EH (cell line): ENCODE measurements around the gene LYPD6.
A peak's percentile ranks its signal among the peaks of the same experiment; 100 is the strongest.

ENCODE experiments used
- DNase-seq: peaks from one replicate; pipeline ENCODE4 v3.0.0-alpha.2; 2015; ENCODE audit warnings: low read depth

LYPD6 gene

DNA sequence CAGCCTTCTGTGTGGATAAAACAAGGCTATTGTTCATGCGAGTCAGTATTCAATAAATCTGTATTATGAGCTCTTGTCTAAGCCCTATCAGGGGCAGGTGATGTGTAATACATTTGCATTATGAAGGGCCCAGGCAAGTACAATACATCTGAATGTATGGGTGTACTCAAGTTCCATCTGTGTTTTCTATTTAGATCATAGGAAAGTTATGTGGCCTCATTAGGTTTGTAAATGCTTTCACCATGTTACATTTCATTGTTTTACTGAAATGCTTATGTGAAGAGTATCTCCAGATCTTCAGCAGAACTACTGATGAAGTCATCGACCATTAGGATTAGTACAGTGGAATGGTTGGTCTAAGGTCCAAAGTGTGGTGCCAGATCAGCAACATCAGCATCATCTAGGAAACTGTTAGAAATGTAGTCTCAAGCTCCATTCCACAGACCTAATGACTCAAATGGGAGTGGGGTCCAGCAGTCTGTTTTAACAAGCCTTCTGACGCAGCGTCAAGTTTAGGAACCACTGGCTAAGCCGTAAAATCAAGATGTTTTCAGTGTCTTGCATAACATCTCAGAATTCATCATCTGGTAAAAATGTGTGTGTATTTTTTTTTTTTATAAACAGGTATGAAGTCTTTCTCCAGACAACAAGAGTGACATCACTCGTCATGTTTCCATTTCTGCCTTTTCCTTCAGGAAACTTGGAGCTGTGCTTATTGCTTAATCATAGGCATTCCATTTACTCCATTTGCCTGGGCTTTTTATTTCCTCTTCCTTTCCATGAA, 80.5 kb downstream of the LYPD6 start:
- DNase-seq: peak; percentile 97

DNA sequence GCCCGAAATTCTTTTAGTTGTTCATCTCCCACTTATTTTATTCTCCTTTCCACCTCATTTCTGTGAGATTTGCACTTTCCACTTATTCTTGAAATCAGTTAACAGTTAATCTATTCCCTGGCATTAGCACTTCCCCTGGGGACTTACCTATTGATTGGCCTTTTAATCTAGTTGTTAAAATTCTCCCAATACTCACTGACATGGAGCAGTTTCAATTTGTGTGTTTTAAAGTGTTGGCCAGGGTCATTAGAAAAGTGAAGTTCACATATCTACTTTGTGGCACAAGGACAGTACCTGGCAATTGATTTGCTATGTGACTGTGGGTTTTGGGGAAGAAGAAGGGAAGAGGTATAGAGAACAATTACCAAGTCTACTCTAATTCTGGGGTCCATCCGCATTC, 83.1 kb downstream of the LYPD6 start:
- DNase-seq: no peak

DNA sequence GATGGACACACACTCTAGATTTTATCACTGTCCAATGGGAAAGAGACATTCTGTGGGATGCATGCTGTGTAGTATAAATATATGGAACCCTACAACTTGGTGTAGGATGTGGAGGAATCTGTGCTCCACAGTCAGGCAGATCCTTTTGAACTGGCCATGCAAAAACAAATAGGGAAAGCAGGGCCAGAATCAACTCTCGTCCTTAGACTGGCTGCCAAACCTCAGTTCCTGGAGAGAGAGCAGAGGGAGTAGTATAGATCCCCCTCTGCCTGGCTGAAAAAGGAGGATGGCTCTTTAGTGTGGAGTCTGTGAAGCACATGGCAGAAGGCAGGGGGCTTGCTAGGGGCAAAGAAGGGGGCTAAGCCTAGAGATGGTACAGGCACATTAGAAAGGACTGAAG, 84.7 kb downstream of the LYPD6 start:
- no peak for DNase-seq

DNA sequence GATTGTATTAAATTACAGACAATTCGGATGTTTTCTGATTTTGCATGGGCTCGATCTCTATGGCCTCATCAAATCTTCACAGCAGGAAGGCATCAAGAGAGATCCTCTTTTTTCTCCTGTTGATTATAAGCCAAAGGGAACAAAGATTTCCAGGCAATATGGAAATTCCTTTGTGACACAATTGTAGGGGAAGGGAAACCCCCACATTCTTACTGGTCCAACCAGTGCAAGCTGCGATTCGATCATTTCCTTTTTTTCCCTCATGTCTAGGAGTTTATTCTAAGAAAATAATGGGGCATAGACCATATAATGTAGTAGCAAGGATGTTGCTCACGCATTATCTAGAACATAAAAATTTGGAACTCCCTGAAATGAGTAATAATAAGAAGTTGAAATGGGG, 87.7 kb downstream of the LYPD6 start:
- no peak for DNase-seq

DNA sequence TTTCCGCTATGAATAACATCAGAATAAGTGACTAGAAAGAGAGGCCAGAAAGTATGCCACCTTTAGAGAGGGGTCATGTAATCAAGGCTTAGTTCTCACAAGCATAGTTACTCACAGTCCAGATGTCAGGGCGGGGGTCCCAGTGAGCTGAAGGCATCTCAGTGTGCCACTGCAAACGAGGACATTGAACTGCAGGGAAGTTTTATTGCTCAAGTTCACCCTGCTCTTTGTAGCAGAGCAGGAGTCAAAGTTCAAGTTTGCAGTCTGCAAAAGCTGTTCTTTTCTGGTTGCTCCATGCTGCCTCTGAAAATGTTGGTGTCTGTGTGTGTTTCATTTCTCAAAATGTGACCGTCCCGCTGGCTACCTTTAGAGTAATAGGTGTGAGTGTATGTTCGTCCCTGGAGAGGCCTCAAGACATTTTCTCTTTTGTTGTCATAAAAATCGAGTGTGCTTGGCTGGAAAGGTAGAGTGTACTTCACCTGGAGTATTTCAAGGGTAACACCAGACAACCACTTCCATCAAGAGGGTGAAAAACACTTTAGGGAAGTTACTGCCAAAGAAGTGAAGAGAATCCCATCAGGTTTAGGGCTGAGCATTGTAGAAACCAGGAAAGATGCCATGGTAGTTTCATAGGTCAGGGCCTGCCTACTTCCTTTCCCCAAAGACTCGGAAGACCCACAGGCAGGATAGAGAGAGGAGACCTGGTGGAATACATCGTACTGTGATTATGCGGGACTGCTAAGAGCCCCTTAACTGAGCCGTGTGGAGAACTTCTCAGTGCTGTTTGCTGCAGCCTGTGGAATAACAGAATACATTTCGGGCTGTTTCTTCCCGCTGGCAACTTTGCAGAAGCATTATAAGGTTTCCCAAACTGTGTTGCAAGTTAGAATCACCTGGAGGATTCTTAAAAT, 89.9 kb downstream of the LYPD6 start:
- no peak for DNase-seq

DNA sequence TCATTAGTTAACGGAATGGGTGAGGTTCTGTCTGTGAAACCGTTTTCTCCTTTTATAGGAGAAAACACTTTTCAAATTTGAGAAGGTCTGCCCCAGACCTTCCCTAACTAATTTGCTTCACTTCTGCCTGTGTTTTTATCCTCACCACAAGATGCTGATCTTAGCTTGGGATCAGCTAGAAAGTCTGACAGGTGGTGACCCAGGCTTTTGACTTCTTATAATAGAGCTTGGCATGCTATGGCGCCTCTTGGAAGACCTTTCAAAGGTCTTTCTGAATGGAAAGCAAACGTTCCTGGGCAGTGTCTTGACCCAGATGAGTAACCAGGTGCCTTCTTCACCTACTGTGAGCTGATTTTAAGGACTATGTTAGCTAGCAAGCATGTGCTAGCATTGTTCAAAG, 91.4 kb downstream of the LYPD6 start:
- no peak for DNase-seq

- peak; percentile 73 for DNase-seq
These were observed 92.1 kb downstream of the LYPD6 start for GRCh38 chr2:149422337-149422990.

GRCh38 chr2:149422991-149423338, 92.6 kb downstream of the LYPD6 start:
- no peak for DNase-seq

DNA sequence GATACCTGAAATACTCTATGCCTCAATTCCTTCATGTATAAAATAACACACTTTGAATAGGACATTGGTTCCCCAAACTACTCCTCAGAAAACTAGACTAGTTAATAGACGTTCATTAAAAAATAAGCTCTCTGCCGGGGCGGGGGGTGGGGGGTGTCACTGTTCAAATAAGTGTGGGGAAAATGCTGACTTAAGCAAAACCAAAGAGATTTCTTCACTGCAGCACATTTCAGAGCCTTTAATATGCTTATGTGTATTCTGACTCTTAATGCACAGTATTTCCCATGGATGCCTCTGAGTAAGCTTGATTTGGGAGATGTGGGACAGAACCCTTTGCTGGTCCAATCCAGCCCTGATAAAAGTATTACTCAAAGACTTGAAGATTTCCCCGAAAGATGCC, 93.2 kb downstream of the LYPD6 start:
- DNase-seq: no peak

DNA sequence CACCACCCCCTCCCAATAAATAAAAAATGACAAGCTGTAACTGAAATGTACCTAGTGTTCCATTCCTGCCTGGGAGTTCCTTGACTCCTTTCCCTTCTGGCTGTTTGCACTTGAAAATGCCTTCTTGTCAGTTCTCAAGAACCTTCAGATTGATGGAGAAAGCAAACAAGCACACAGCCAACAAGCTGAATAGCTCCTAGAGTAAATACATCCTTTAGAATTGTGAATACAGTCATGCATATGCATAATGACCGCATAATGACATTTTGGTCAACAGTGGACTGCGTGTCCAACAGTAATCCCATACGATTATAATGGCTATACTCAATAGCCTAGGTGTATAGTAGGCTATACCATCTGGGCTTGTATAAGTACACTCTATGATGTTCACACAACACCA, 97.0 kb downstream of the LYPD6 start:
- DNase-seq: no peak

DNA sequence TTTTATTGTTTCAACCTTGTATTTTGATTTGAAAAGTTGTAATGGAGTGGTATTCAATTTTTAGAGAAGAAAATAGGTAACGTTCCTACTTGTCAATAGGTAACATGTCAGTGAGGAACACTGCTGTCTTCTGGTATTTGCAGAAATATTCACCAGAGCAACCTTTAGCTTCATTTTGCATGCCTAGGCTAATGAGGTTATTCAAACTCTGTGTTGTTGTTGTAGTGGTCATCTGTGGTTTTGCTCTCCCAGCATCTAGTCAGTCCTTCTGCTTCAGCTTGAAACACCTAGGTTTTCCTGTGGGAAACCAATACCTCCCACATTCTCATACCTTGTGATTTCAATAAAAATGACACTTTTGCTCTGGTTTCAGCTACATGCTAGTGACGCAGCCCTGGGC, 98.4 kb downstream of the LYPD6 start:
- DNase-seq: no peak

GRCh38 chr2:149430743-149431736, 100.7 kb downstream of the LYPD6 start:
- peak; percentile 71 for DNase-seq

GRCh38 chr2:149438330-149438960, 108.1 kb downstream of the LYPD6 start:
- DNase-seq: no peak

DNA sequence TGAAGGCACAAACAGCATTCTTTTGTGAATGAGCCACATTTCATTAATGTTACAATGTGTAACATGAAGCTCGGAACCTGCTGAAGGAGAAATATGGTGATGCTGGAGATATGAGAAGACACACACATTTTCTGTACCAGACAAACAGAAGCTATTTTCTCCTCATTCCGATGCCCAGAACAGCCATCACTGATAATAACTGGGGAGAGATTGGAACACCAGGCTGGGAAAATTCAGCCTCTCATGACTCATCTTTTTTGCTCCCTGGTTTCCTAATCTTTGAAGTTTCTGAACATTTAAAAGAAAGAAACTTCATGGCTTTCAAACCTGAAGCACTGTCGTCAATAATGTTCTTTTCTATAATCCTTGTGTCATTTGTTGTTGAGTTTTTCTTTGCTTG, 110.9 kb downstream of the LYPD6 start:
- peak; percentile 30 for DNase-seq

GRCh38 chr2:149442346-149442745, 112.0 kb downstream of the LYPD6 start:
- DNase-seq: no peak

GRCh38 chr2:149443150-149443549, 112.8 kb downstream of the LYPD6 start:
- DNase-seq: no peak

- DNase-seq: no peak
These were observed 116.4 kb downstream of the LYPD6 start for GRCh38 chr2:149446748-149447147.

DNA sequence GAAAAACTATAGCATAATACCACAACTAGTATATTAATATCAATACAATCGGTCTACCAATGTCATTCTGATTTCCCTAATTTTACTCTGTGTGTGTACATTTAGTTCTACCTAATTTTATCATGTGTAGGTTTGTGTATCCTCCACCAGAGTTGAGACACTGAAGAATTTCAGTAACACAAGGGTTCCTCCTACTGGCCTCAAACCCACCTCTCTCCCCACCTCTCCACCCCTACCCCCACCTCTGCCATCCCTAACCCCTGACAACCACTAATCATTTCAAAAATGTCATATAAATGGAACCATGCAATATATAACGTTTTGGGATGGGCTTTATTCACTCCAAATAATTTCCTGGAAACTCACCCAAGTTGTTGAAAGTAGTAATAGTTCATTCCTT, 117.9 kb downstream of the LYPD6 start:
- no peak for DNase-seq

GRCh38 chr2:149449017-149449416, 118.6 kb downstream of the LYPD6 start:
- DNase-seq: no peak

DNA sequence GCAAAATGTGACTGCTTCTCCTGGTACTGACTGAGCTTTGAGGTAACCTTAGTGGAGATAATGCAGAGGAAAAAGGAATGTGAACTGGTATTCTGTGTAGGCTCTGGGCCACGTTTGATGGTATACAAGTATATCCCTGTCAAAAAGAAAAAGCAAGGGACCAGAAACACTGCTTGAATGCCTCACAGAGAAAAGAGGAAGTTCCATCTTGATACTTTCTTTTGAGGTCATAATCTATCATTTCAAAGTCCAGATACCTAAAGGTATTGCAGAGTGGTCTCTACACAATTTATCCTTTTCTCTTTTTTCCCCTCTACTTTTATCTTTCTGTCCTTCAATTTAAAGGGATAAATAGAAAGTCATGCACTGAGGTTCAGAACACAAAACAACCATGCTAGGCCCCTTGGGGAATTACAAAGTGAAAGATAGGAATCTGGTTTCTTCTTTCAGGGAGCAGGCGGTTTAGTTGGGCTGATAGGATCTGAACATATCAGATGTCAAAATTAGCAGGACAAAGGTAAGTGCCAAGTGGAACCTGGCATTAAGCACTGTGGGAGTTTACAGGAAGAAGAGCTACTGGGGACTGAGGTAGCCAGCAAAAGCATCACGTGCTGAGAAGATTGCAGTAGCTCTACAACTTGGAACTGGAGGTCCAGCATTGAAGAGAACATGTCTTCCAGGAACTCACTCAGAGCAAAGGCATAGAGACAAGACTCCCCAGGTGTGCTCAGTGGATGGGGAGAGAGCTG, 121.2 kb downstream of the LYPD6 start:
- DNase-seq: no peak
